Ascending aorta (tissue), 2 donors: ENCODE data around the gene FPR3. TPM values are rescaled to one million over a fixed set of nuclear protein-coding genes. Genes with fewer than 3 reads are reported as not detected.

Experiments
- DNase-seq, 2 donors: peaks; one replicate each; pipeline ENCODE4 v3.0.0-alpha.2; 2019; ENCODE audit warnings: low spot score in 2 of 2
- H3K27ac ChIP-seq, 2 donors: fragments of 200-600 bp; sonication (generic); one replicate each; pipeline ENCODE4 v1.5.1; 2016 to 2017; ENCODE audit warnings: mild to moderate bottlenecking in 1 of 2
- H3K27me3 ChIP-seq: fragments of 200-600 bp; sonication (generic); one replicate; pipeline ENCODE4 v1.5.1; 2017
- H3K36me3 ChIP-seq, 2 donors: fragments of 200-600 bp; sonication (generic); one replicate each; pipeline ENCODE4 v1.5.1; 2016
- H3K4me1 ChIP-seq, 2 donors: fragments of 200-600 bp; sonication (generic); one replicate each; pipeline ENCODE4 v1.5.1; 2016 to 2017; ENCODE audit warnings: mild to moderate bottlenecking in 1 of 2
- H3K4me3 ChIP-seq, 2 donors: fragments of 200-600 bp; sonication (generic); one replicate each; pipeline ENCODE4 v1.5.1; 2016 to 2017; ENCODE audit warnings: mild to moderate bottlenecking in 1 of 2
- H3K9me3 ChIP-seq, 2 donors: fragments of 200-600 bp; sonication (generic); one replicate each; pipeline ENCODE4 v1.5.1; 2016
- CTCF ChIP-seq, 3 experiments: fragments of 200-600 bp in 2 of 3; fragments of 450-650 bp in 1 of 3; sonication (generic) in 2 of 3; IDR thresholded peaks; one replicate each; pipeline ENCODE4 v1.5.1; 2016 to 2019; ENCODE audit warnings: antibody characterized with exemption in 3 of 3, mild to moderate bottlenecking in 1 of 3, moderate library complexity in 1 of 3
- intact Hi-C: fragments of 100-400 bp; cut with DNase I; formaldehyde crosslinking; loops from one replicate; pipeline ENCODE4 v1.15.1; 2023
- total RNA-seq: library from RNA; depleted of rRNA; stranded (reverse); fragments of >200 nt; gene quantifications from one replicate; pipeline ENCODE4 v1.1.0, GENCODE V29; 2016

FPR3 gene
- total RNA-seq, 1 donor from 2014 or later, result 16.0 TPM

DNA sequence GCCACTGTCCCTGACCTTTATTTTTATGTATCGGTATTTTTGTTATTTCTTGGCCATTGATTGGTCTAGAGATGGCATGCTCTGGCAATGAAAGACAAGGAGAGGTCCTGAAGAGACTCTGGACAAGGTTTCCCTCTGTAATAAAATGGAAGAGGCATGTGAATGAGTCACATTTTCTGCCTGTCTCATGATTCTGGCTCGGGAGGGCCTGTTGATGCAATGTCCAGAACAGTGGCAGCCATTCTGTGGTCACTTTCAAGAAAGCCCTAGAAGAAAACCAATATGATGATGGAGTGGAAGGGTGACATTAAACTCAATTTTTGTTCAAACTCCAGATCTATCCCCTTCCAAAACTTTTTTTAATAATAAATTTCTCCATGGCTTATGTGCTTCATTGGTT, 2.0 kb upstream of the FPR3 start:
- DNase-seq, result no peak
- no peaks in the 10 kb centered on the region for H3K4me1 ChIP-seq
- no peak overlapping the region for H3K27ac ChIP-seq
- intact Hi-C loops, result no loop called here
- H3K9me3 ChIP-seq, result no peaks in the 10 kb centered on the region
- H3K4me3 ChIP-seq, result no peak overlapping the region
- no peaks in the 10 kb centered on the region for H3K36me3 ChIP-seq
- no peaks in the 10 kb centered on the region for H3K27me3 ChIP-seq
- TF ChIP-seq CTCF (IDR thresholded peaks at IDR 0.05), result no peak

DNA sequence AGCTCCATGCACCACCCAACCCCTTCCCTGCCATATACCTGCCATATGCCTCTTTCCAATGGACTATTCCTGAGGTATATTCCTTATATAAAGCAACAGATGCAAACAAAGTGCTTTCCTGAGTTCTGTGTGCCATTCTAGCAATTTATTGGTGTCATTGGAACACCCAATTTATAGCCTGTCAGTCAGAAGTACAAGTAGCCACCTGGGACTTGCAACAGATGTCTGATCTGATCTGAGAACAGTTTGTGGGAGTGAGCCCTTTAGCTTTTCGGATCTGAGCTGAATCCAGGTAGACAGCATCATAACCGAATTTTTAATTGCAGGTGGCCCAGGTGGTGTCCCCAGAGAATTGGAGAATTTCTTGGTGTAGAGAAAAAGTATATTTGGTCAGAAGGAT, 963 bp upstream of the FPR3 start:
- H3K4me1 ChIP-seq, result no peaks in the 10 kb centered on the region
- intact Hi-C loops, result no loop called here
- TF ChIP-seq CTCF (IDR thresholded peaks at IDR 0.05), result no peak
- H3K4me3 ChIP-seq, result no peak overlapping the region
- H3K27me3 ChIP-seq, result no peaks in the 10 kb centered on the region
- no peak for DNase-seq
- H3K36me3 ChIP-seq, result no peaks in the 10 kb centered on the region
- no peak overlapping the region for H3K27ac ChIP-seq
- no peaks in the 10 kb centered on the region for H3K9me3 ChIP-seq

- Histone ChIP-seq H3K4me1 (peaks cover 0 to 7% of the 10 kb centered on the region in 2 donors), H3K36me3 (no peaks in the 10 kb centered on the region), H3K9me3 (no peaks in the 10 kb centered on the region), H3K27me3 (no peaks in the 10 kb centered on the region), H3K27ac (no peak overlapping the region), H3K4me3 (peak overlapping the region in 1 of 2 donors; percentile 44)
- intact Hi-C loops, result no loop called here
- no peak for TF ChIP-seq CTCF (IDR thresholded peaks at IDR 0.05)
- no peak for DNase-seq
These were observed 1.3 kb downstream of the FPR3 start for GRCh38 chr19:51796195-51796679.

DNA sequence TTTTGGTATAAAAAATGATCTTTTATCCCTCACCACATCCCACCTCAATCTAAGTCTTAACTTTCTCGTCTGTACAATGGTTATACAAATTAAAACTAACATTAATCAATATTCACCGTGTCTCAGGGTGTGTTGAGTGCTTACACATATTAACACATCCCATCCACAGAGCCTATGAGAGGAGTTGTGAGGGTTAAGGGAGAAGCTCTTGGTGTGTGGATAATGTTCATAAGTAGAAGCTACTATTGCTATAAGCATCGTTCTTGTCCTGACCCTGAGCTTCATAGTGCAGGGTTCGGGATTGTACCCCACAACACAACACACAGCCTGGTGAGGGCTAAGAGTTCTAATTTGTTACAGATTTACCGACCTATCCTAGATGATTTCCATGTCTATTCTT, 2.5 kb downstream of the FPR3 start:
- H3K36me3 ChIP-seq, result no peaks in the 10 kb centered on the region
- no peak overlapping the region for H3K27ac ChIP-seq
- no peaks in the 10 kb centered on the region for H3K27me3 ChIP-seq
- DNase-seq, result no peak
- H3K4me1 ChIP-seq, result peaks cover 0 to 7% of the 10 kb centered on the region in 2 donors
- no peak for TF ChIP-seq CTCF (IDR thresholded peaks at IDR 0.05)
- intact Hi-C loops, result no loop called here
- no peak overlapping the region for H3K4me3 ChIP-seq
- no peaks in the 10 kb centered on the region for H3K9me3 ChIP-seq

GRCh38 chr19:51798062-51798461, 3.1 kb downstream of the FPR3 start:
- no peak overlapping the region for H3K4me3 ChIP-seq
- no peak for DNase-seq
- no peak for TF ChIP-seq CTCF (IDR thresholded peaks at IDR 0.05)

More at GRCh38 chr19:51798062-51798461, 3.1 kb downstream of the FPR3 start:
- H3K4me1 ChIP-seq, result peaks cover 0 to 7% of the 10 kb centered on the region in 2 donors
- H3K27ac ChIP-seq, result peak overlapping the region in 1 of 2 donors; percentile 59
- no peaks in the 10 kb centered on the region for H3K27me3 ChIP-seq
- intact Hi-C loops, result no loop called here
- H3K36me3 ChIP-seq, result no peaks in the 10 kb centered on the region
- H3K9me3 ChIP-seq, result no peaks in the 10 kb centered on the region
